Esophagus muscularis mucosa (tissue), 4 donors: ENCODE data around the gene GRID1. TPM values are rescaled to one million over a fixed set of nuclear protein-coding genes. Genes with fewer than 3 reads are reported as not detected.

ENCODE experiments used
- DNase-seq: peaks from one replicate; pipeline ENCODE4 v3.0.0-alpha.2; 2017; ENCODE audit errors: extremely low spot score
- H3K27ac ChIP-seq, 4 donors: fragments of 200-600 bp; sonication (generic); replicated peaks in 1 of 4; 1 replicate in 3 of 4; 2 replicates in 1 of 4; pipeline ENCODE4 v1.5.1; 2016 to 2019; ENCODE audit warnings: mild to moderate bottlenecking in 1 of 4
- H3K27me3 ChIP-seq, 4 donors: fragments of 200-600 bp; sonication (generic); one replicate each; pipeline versions ENCODE4 v1.5.1 to v1.6.0; 2016 to 2019
- H3K36me3 ChIP-seq, 4 donors: fragments of 200-600 bp; sonication (generic); one replicate each; pipeline ENCODE4 v1.5.1; 2016 to 2019
- H3K4me1 ChIP-seq, 4 donors: fragments of 200-600 bp; sonication (generic); one replicate each; pipeline ENCODE4 v1.5.1; 2016 to 2019
- H3K4me3 ChIP-seq, 4 donors: fragments of 200-600 bp; sonication (generic); 1 replicate in 2 of 4; 2 replicates in 2 of 4; pipeline ENCODE4 v1.5.1; 2016 to 2019; ENCODE audit warnings: mild to moderate bottlenecking in 4 of 4, moderate library complexity in 1 of 4
- H3K9me3 ChIP-seq, 4 donors: fragments of 200-600 bp; sonication (generic); 1 replicate in 3 of 4; 2 replicates in 1 of 4; pipeline ENCODE4 v1.5.1; 2016 to 2019
- EP300 ChIP-seq: sonication (generic); formaldehyde crosslinking; IDR thresholded peaks from one replicate; pipeline ENCODE4 v1.6.1; 2017; ENCODE audit warnings: antibody characterized with exemption
- POLR2A ChIP-seq: fragments of 450-650 bp; IDR thresholded peaks from one replicate; pipeline ENCODE4 v1.6.1; 2017; ENCODE audit warnings: antibody characterized with exemption, moderate library complexity, mild to moderate bottlenecking, low read depth
- POLR2AphosphoS5 ChIP-seq, 2 donors: sonication (generic); formaldehyde crosslinking; IDR thresholded peaks; one replicate each; pipeline ENCODE4 v1.6.1; 2017; ENCODE audit warnings: antibody characterized with exemption in 2 of 2
- WGBS: methylation state at CpG from one replicate; pipeline ENCODE4 v1.1.5; 2018; 5-methylcytosine and 5-hydroxymethylcytosine counted together
- intact Hi-C: fragments of 100-400 bp; cut with DNase I; formaldehyde crosslinking; loops from one replicate; pipeline ENCODE4 v1.15.1; 2023
- total RNA-seq, 4 donors: library from RNA; depleted of rRNA; stranded (reverse); fragments of >200 nt; gene quantifications; one replicate each; pipeline versions ENCODE4 v1.1.0 to v1.2.1, GENCODE V29; 2016
- TF ChIP-seq, protein P1 (sequence below), 3 experiments: fragments of 200-600 bp in 2 of 3; fragments of 450-650 bp in 1 of 3; sonication (generic) in 2 of 3; IDR thresholded peaks; one replicate each; pipeline ENCODE4 v1.5.1; 2017 to 2019; ENCODE audit warnings: antibody characterized with exemption in 3 of 3, mild to moderate bottlenecking in 2 of 3, moderate library complexity in 1 of 3

GRID1 gene
- total RNA-seq, 4 donors from 2014 or later, result under 0.01 to 1.3 (median 1.1) TPM

- DNase-seq, result no peak
- Histone ChIP-seq H3K9me3 (no peaks in the 10 kb centered on the region), H3K4me3 (no peak overlapping the region), H3K27ac (no peak overlapping the region), H3K4me1 (peaks cover 4 to 13% (median 9%) of the 10 kb centered on the region in 4 donors), H3K36me3 (no peaks in the 10 kb centered on the region), H3K27me3 (peaks cover 6 to 46% (median 13%) of the 10 kb centered on the region in 4 donors)
- 48% methylated on average over 13 of the region's 13 CpGs for WGBS
- intact Hi-C loops, result no loop called here
- TF ChIP-seq, protein P1, sequence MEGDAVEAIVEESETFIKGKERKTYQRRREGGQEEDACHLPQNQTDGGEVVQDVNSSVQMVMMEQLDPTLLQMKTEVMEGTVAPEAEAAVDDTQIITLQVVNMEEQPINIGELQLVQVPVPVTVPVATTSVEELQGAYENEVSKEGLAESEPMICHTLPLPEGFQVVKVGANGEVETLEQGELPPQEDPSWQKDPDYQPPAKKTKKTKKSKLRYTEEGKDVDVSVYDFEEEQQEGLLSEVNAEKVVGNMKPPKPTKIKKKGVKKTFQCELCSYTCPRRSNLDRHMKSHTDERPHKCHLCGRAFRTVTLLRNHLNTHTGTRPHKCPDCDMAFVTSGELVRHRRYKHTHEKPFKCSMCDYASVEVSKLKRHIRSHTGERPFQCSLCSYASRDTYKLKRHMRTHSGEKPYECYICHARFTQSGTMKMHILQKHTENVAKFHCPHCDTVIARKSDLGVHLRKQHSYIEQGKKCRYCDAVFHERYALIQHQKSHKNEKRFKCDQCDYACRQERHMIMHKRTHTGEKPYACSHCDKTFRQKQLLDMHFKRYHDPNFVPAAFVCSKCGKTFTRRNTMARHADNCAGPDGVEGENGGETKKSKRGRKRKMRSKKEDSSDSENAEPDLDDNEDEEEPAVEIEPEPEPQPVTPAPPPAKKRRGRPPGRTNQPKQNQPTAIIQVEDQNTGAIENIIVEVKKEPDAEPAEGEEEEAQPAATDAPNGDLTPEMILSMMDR (IDR thresholded peaks at IDR 0.05), result no peak
- no peak for TF ChIP-seq POLR2A
- no peak for TF ChIP-seq POLR2AphosphoS5 (IDR thresholded peaks at IDR 0.05)
- no peak for TF ChIP-seq EP300
Measured at GRCh38 chr10:86388119-86388704, 21.6 kb upstream of the GRID1 start.

DNA sequence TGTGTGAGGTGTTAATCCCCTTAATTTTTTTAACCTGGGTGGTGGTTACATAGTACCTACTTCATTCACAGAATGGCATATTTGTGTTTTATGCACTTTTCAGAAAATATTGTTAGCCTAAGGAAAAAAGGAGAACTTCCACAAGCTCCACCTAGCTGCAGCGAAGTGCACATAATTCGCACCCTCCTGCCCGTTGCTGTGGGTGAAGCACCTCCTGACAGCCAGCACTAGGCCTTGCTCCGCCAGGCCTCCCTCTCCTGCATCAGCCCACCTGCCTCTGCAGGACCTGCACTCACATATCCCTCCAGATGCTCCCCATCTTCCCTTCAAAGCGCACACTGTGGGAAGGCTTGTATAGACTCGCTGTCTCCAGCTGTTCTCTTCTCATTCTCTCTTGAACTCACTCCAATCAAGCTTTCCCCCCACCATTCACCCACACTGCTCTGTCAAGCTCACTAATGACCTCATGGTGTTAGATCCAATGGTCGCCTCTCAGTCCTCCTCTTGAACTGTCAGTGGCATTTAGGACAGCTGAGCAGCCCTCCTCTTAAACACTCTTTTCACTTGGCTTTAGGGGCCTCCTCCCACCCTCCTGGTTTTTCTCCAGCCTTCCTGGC is 20.7 kb upstream of the GRID1 start:
- no peaks in the 10 kb centered on the region for H3K9me3 ChIP-seq
- DNase-seq, result no peak
- H3K36me3 ChIP-seq, result no peaks in the 10 kb centered on the region
- WGBS, result 55% methylated on average over 7 of the region's 7 CpGs
- no peak overlapping the region for H3K27ac ChIP-seq
- peaks cover 4 to 13% (median 9%) of the 10 kb centered on the region in 4 donors for H3K4me1 ChIP-seq
- TF ChIP-seq, protein P1 (IDR thresholded peaks at IDR 0.05), result no peak
- TF ChIP-seq POLR2A (no peak), EP300 (no peak), POLR2AphosphoS5 (IDR thresholded peaks at IDR 0.05) (no peak)
- no peak overlapping the region for H3K4me3 ChIP-seq
- intact Hi-C loops, result no loop called here
- H3K27me3 ChIP-seq, result peaks cover 6 to 48% (median 13%) of the 10 kb centered on the region in 4 donors

- H3K4me3 ChIP-seq, result no peak overlapping the region
- peaks cover 6 to 55% (median 13%) of the 10 kb centered on the region in 4 donors for H3K27me3 ChIP-seq
- H3K27ac ChIP-seq, result no peak overlapping the region
- intact Hi-C loops, result no loop called here
- no peaks in the 10 kb centered on the region for H3K9me3 ChIP-seq
- TF ChIP-seq, protein P1 (IDR thresholded peaks at IDR 0.05), result no peak
- TF ChIP-seq POLR2A, result no peak
- no peak for TF ChIP-seq POLR2AphosphoS5 (IDR thresholded peaks at IDR 0.05)
- TF ChIP-seq EP300, result no peak
- DNase-seq, result peak; percentile 81
- H3K36me3 ChIP-seq, result no peaks in the 10 kb centered on the region
- peaks cover 4 to 13% (median 9%) of the 10 kb centered on the region in 4 donors for H3K4me1 ChIP-seq
- WGBS, result 91% methylated on average over 3 of the region's 3 CpGs
Measured at GRCh38 chr10:86385806-86386205, 19.2 kb upstream of the GRID1 start.

DNA sequence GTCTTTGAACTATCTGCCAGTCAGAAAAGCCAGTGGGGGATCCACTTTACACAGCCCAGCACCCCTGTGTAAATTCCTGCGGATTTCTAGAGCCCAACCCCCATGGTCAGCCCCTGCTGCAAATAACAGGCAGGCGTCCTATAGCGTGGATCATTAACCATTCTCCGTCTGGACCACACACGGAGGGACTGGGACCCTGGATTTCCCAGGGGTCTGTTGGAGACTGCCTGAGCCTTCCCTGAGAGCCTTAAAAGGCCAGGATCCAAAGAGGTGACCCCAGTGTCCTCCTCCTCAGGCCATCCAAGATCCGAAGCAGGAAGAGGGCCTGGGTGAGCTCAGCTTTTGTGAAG is 11.2 kb upstream of the GRID1 start:
- H3K4me3 ChIP-seq, result no peak overlapping the region
- H3K27me3 ChIP-seq, result peaks cover 0 to 75% (median 3%) of the 10 kb centered on the region in 4 donors
- TF ChIP-seq POLR2AphosphoS5 (IDR thresholded peaks at IDR 0.05) (no peak), EP300 (no peak), POLR2A (no peak)
- TF ChIP-seq, protein P1 (IDR thresholded peaks at IDR 0.05), result no peak
- no peaks in the 10 kb centered on the region for H3K9me3 ChIP-seq
- 25% methylated on average over 6 of the region's 6 CpGs for WGBS
- no peak for DNase-seq
- H3K27ac ChIP-seq, result no peak overlapping the region
- intact Hi-C loops, result loop anchor here (2.0 kb wide), 1 partner anchor 1837 kb away; no protein-coding TSS in a partner anchor
- no peaks in the 10 kb centered on the region for H3K36me3 ChIP-seq
- H3K4me1 ChIP-seq, result peaks cover 4 to 11% (median 9%) of the 10 kb centered on the region in 4 donors
